Prostate gland (tissue), 2 donors: ENCODE data around the gene BAG3. TPM values are rescaled to one million over a fixed set of nuclear protein-coding genes. Genes with fewer than 3 reads are reported as not detected.

Experiments
- DNase-seq: peaks from one replicate; pipeline ENCODE4 v3.0.0-alpha.2; 2019; ENCODE audit warnings: low spot score
- H3K27ac ChIP-seq, 2 donors: fragments of 200-600 bp; sonication (generic); 2 replicates each; pipeline ENCODE4 v1.5.1; 2017 to 2019
- H3K27me3 ChIP-seq: fragments of 200-600 bp; sonication (generic); replicated peaks from 2 replicates; pipeline ENCODE4 v1.5.1; 2019; ENCODE audit not compliant: insufficient read depth
- H3K36me3 ChIP-seq, 2 donors: fragments of 200-600 bp; sonication (generic); 1 replicate in 1 of 2; 2 replicates in 1 of 2; pipeline versions ENCODE4 v1.5.1 to v1.8.1; 2017 to 2019
- H3K4me1 ChIP-seq: fragments of 200-600 bp; sonication (generic); replicated peaks from 2 replicates; pipeline ENCODE4 v1.5.1; 2019
- H3K4me3 ChIP-seq, 2 donors: fragments of 200-600 bp; sonication (generic); 2 replicates each; pipeline ENCODE4 v1.5.1; 2017 to 2019
- H3K9me3 ChIP-seq: fragments of 200-600 bp; sonication (generic); 2 replicates; pipeline ENCODE4 v1.5.1; 2017
- CTCF ChIP-seq, 4 experiments: fragments of 200-600 bp in 2 of 4; fragments of 450-650 bp in 2 of 4; sonication (generic) in 2 of 4; IDR thresholded peaks; 1 replicate in 3 of 4; 2 replicates in 1 of 4; pipeline ENCODE4 v1.5.1; 2016 to 2019; ENCODE audit warnings: antibody characterized with exemption in 4 of 4, mild to moderate bottlenecking in 2 of 4, moderate library complexity in 2 of 4
- POLR2A ChIP-seq: fragments of 450-650 bp; IDR thresholded peaks from one replicate; pipeline ENCODE4 v1.6.1; 2016; ENCODE audit warnings: antibody characterized with exemption, mild to moderate bottlenecking
- POLR2AphosphoS5 ChIP-seq: sonication (generic); formaldehyde crosslinking; IDR thresholded peaks from one replicate; pipeline ENCODE4 v1.6.1; 2017; ENCODE audit warnings: antibody characterized with exemption
- WGBS: methylation state at CpG from one replicate; pipeline ENCODE4 v1.1.5; 2018; 5-methylcytosine and 5-hydroxymethylcytosine counted together
- intact Hi-C: fragments of 100-400 bp; cut with DNase I; formaldehyde crosslinking; loops from one replicate; pipeline ENCODE4 v1.14.2; 2022
- total RNA-seq, 2 donors: library from RNA; depleted of rRNA; stranded (reverse); fragments of >200 nt; gene quantifications; one replicate each; pipeline ENCODE4 v1.1.0, GENCODE V29; 2016

The BAG3 gene
- total RNA-seq, 2 donors from 2014 or later = 45.4 to 56.4 TPM

DNA sequence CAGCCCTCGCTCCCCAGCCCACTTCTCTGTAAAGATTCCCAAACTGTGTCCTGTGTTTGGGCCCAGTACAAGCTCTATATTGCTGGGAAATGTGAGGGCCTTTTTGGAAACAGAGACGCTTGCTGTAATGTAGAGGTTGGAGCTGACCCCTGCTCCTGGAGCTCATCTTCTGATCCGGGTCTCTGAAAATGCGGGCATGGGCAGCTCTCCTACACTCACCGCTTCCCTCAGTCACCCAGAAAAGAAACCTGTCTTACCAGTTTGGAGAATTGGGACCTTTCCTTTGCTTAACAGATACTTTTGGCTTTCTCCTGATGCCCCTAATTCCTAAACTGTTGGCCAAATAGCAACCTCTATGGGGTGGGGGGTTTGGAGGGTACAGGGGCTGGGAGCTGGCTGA, 18.2 kb downstream of the BAG3 start:
- no peak for DNase-seq
- TF ChIP-seq POLR2AphosphoS5 (no peak), CTCF (IDR thresholded peaks at IDR 0.05) (no peak), POLR2A (no peak)
- Histone ChIP-seq H3K4me3 (no peak overlapping the region), H3K9me3 (no peaks in the 10 kb centered on the region), H3K36me3 (peaks cover 11 to 16% of the 10 kb centered on the region in 2 donors), H3K4me1 (peaks cover 15% of the 10 kb centered on the region), H3K27ac (peak overlapping the region; percentile 3 to 58), H3K27me3 (no peaks in the 10 kb centered on the region)
- intact Hi-C loops = loop anchor here (5.0 kb wide), 1 partner anchor 62 kb away; no protein-coding TSS in a partner anchor
- 74% methylated on average over 5 of the region's 5 CpGs for WGBS

- H3K4me3 ChIP-seq = no peak overlapping the region
- TF ChIP-seq POLR2A (no peak), CTCF (IDR thresholded peaks at IDR 0.05) (no peak), POLR2AphosphoS5 (no peak)
- no peak for DNase-seq
- peaks cover 15% of the 10 kb centered on the region for H3K4me1 ChIP-seq
- 70% methylated on average over 17 of the region's 18 CpGs for WGBS
- H3K27ac ChIP-seq = peak overlapping the region; percentile 3 to 58
- H3K27me3 ChIP-seq = no peaks in the 10 kb centered on the region
- H3K36me3 ChIP-seq = peaks cover 11 to 16% of the 10 kb centered on the region in 2 donors
- intact Hi-C loops = loop anchor here (5.0 kb wide), 1 partner anchor 63 kb away; no protein-coding TSS in a partner anchor
- no peaks in the 10 kb centered on the region for H3K9me3 ChIP-seq
Measured at GRCh38 chr10:119669975-119670640, 18.9 kb downstream of the BAG3 start.

DNA sequence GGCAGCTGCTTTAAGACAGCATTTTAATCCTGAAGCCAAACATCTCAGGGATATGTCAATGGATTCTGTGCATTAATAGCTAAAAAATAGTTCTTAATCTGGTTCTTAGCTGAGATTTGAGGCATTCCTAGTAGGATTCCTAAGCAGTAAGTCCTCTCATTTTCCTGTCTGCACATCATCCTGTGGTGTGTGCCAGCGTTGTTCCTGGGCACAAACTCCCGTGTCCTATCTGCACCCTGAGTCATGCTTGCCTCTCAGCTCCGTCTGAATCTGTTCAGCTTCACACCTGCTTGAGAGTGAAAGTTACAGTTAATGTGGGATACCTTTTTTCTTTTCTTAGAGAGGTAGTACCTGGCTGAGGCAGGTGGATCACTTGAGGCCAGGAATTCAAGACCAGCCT, 19.5 kb downstream of the BAG3 start:
- H3K9me3 ChIP-seq = no peaks in the 10 kb centered on the region
- TF ChIP-seq POLR2AphosphoS5 (no peak), CTCF (IDR thresholded peaks at IDR 0.05) (no peak), POLR2A (no peak)
- no peak for DNase-seq
- H3K4me3 ChIP-seq = no peak overlapping the region
- no peaks in the 10 kb centered on the region for H3K27me3 ChIP-seq
- no peak overlapping the region for H3K27ac ChIP-seq
- intact Hi-C loops = no loop called here
- H3K4me1 ChIP-seq = peaks cover 15% of the 10 kb centered on the region
- peaks cover 11 to 16% of the 10 kb centered on the region in 2 donors for H3K36me3 ChIP-seq
- WGBS = 48% methylated on average over 3 of the region's 3 CpGs

GRCh38 chr10:119671381-119671780, 20.2 kb downstream of the BAG3 start:
- 71% methylated on average over 4 of the region's 4 CpGs for WGBS
- peaks cover 15% of the 10 kb centered on the region for H3K4me1 ChIP-seq
- peaks cover 11 to 16% of the 10 kb centered on the region in 2 donors for H3K36me3 ChIP-seq
- no peak for DNase-seq
- TF ChIP-seq POLR2AphosphoS5 = no peak
- TF ChIP-seq POLR2A = no peak
- TF ChIP-seq CTCF (IDR thresholded peaks at IDR 0.05) = no peak
- H3K27ac ChIP-seq = no peak overlapping the region
- no peaks in the 10 kb centered on the region for H3K27me3 ChIP-seq
- no peak overlapping the region for H3K4me3 ChIP-seq
- intact Hi-C loops = no loop called here
- H3K9me3 ChIP-seq = no peaks in the 10 kb centered on the region

DNA sequence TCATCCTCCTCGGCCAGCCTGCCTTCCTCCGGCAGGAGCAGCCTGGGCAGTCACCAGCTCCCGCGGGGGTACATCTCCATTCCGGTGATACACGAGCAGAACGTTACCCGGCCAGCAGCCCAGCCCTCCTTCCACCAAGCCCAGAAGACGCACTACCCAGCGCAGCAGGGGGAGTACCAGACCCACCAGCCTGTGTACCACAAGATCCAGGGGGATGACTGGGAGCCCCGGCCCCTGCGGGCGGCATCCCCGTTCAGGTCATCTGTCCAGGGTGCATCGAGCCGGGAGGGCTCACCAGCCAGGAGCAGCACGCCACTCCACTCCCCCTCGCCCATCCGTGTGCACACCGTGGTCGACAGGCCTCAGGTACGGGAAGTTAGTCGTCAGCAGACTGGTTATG, 21.1 kb downstream of the BAG3 start:
- TF ChIP-seq POLR2AphosphoS5 = no peak
- TF ChIP-seq CTCF (IDR thresholded peaks at IDR 0.05) = no peak
- no peak for TF ChIP-seq POLR2A
- Histone ChIP-seq H3K27me3 (no peaks in the 10 kb centered on the region), H3K9me3 (no peaks in the 10 kb centered on the region), H3K36me3 (peaks cover 11 to 16% of the 10 kb centered on the region in 2 donors), H3K27ac (no peak overlapping the region), H3K4me1 (peaks cover 14% of the 10 kb centered on the region), H3K4me3 (no peak overlapping the region)
- WGBS = 97% methylated on average over 22 of the region's 23 CpGs
- no peak for DNase-seq
- intact Hi-C loops = no loop called here
